ENCODE results near the gene PIAS4. TPM values are rescaled to one million over a fixed set of nuclear protein-coding genes. Genes with fewer than 3 reads are reported as not detected.

PIAS4 gene
- total RNA-seq, 4 donors from 2014 or later: 23.0 to 32.4 (median 26.3) TPM

DNA sequence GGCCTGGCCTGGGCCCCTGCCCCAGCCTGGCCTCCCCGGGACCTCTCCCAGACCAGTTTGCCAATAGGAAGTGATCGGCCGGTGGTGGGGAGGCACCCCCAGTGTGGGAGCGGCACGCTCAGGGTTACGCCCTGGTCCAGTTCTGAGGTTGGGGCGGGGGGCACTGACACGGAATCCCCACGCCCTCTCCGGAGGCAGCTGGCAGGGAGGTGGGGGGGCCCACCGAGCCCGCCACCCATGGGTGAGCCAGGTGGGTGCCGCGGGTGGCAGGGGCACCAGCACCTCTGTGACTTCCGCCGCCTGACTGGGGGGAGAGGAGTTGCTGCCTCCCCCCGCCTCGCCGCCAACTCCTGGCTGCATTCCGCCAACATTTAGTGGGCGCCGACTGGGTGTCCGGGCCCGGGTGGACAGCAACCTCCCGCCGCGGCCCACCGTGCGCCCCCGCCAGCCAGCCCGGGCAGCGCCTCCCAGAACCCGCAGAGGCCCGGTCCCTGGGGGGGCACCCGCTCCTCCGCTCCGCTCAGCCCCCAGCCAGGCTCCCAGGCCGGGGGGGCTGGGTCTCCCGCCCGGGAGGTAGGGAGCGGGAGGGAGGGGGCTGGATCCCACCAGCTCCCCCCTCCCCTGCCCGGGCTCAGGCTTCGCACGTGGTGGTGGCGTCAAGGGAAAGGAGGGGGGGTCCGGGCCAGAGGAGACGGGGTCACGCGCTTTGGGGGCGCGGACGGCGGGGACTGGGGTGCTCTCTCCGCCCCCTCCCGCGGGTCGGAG lies 57.1 kb downstream of the PIAS4 start:
- Histone ChIP-seq H3K9me3 (no peaks in the 10 kb centered on the region), H3K4me3 (peak overlapping the region; percentile 53 to 100 (median 84)), H3K27ac (peak overlapping the region; percentile 88 to 100 (median 98)), H3K4me1 (peaks cover 0 to 64% (median 53%) of the 10 kb centered on the region in 4 donors), H3K36me3 (no peaks in the 10 kb centered on the region), H3K27me3 (no peaks in the 10 kb centered on the region)
- WGBS, 2 donors: 0% methylated on average over 10 to 21 of the region's 57 CpGs
- TF ChIP-seq EP300 (IDR thresholded peaks at IDR 0.05) (peak in 1 of 2 donors; percentile 14), POLR2A (IDR thresholded peaks at IDR 0.05) (peak in 1 of 2 donors; percentile 4), CTCF (IDR thresholded peaks at IDR 0.05) (no peak)
- no peak for DNase-seq (ENCODE audit: low spot score in 2 of 2)

DNA sequence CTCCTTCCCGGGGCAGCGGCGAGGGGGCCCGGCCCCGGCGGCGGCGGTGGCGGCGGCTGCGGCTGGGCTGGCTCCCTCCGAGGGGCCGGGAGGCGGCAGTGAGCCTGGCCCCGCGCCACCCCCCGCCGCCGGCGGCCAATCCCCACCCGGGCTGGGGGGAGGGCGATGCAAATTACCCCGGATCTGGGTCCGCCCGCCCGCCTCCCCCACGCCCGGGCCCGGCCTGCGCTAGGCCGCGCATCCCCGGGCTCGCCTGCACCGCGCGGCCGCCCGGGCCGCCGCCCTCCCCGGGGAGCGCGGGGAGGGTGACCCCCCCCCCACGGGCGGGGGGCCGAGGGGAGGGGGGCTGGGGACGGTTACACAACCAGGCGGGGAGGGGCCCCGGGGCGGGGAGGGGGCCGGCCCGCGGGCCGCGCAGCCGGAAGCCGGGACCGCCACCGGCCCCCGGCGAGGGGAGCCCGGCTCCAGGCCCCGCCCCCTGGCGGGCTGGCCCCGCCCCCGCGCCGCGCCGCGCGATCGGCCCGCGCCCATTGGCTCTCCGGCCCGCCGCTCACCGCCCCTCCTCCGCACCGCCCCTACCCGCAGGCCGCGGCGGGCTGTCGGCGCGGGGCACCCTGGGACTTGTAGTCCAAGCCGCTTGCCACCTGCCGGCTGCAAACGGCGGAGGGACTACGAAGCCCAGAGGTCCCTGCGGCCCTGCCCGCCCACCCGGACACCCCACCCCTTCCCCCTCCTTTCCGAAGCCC lies 58.1 kb downstream of the PIAS4 start:
- Histone ChIP-seq H3K27ac (peak overlapping the region; percentile 88 to 100 (median 94)), H3K4me3 (peak overlapping the region; percentile 93 to 100 (median 96)), H3K9me3 (no peaks in the 10 kb centered on the region), H3K36me3 (no peaks in the 10 kb centered on the region), H3K4me1 (peaks cover 0 to 55% (median 44%) of the 10 kb centered on the region in 4 donors), H3K27me3 (no peaks in the 10 kb centered on the region)
- DNase-seq (ENCODE audit: low spot score in 2 of 2): peak; percentile 85 to 91
- TF ChIP-seq CTCF (IDR thresholded peaks at IDR 0.05) (peak in 1 of 5 experiments; percentile 40), POLR2A (IDR thresholded peaks at IDR 0.05) (no peak)
- 0 to 2% methylated on average over 9 to 27 of the region's 98 CpGs for WGBS, 2 donors

DNA sequence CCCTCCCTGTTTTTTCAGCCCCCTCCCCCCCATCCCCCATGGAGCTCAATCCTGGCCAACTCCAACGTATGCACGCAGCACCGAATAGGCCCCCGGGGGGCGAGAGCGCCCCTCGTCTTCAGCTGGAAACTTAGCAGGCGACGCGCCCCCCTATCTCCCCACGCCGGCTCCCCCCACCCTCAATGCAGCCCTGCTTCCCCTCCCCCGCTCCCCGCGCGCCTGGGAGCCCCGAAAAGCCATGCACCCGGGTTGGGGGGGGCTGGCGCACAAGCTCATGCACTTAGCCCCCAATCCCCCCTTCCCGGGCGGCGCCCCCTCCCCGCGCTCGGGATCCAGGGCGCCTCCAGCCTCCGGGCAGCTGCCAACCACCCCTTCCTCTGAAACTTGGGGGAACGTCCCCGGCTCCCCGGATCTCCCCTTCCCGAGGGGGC lies 58.7 kb downstream of the PIAS4 start:
- Histone ChIP-seq H3K27ac (peak overlapping the region; percentile 88 to 99 (median 94)), H3K4me3 (peak overlapping the region; percentile 93 to 100 (median 96)), H3K9me3 (no peaks in the 10 kb centered on the region), H3K36me3 (no peaks in the 10 kb centered on the region), H3K27me3 (no peaks in the 10 kb centered on the region), H3K4me1 (peaks cover 0 to 49% (median 38%) of the 10 kb centered on the region in 4 donors)
- 0% methylated on average over 3 of the region's 31 CpGs; no CpG with 5 or more reads in 1 of the 2 donors for WGBS, 2 donors
- TF ChIP-seq EP300 (IDR thresholded peaks at IDR 0.05) (no peak), POLR2A (IDR thresholded peaks at IDR 0.05) (no peak), CTCF (IDR thresholded peaks at IDR 0.05) (no peak)
- no peak for DNase-seq (ENCODE audit: low spot score in 2 of 2)

DNA sequence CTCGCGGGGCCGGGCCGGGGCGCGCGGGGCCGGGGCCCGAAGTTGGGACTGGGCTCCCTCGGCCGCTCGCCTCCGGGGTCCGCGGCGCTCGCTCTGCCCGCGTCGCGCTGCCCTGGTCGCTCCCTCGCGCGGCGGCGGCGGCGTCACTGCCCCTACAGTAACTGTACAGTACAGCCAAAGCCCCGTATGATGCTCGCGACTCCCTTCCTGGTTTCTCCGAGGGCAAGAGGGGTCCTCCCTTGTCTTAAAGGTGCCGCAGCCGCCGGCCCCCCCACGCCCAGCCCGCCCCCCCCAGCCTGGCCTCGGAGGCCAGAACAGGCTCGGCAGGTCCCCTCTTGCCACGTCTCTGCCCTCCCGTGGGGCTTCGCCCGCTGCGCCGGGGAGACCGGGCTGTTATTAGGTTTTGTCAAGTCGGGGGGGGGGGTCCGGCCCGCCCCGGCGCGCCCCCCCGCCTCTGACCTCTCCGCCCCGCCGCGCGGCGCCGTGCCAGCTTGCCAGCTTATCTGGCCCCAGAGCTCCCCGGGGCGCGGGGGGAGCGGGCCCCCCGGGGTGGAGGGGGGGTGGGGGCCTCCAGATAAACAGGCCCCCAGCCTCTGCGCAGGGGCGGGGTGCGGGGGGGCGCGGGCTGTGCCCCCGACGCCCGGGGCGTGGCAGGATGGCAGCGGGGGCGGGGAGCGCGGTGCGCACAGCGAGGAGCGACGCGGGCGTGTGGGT lies 59.3 kb downstream of the PIAS4 start, which contains the start of gene ZBTB7A:
ZBTB7A (minus strand) TSS at position 218 of the 714 bp plus-strand sequence. CDS start 11,667 bp downstream, outside the sequence.
- H3K4me3 ChIP-seq: peak within 1 kb of the TSS; percentile 93 to 100 (median 96)
- DNase-seq (ENCODE audit: low spot score in 2 of 2): peak; percentile 74 to 77
- H3K27me3 ChIP-seq: no peaks in the 10 kb centered on the region
- 0% methylated on average over 4 to 24 of the region's 85 CpGs for WGBS, 2 donors
- TF ChIP-seq EP300 (IDR thresholded peaks at IDR 0.05) (peak in 1 of 2 donors; percentile 43), POLR2A (IDR thresholded peaks at IDR 0.05) (no peak), CTCF (IDR thresholded peaks at IDR 0.05) (peak in 2 of 5 experiments; percentile 26 to 29)
- H3K36me3 ChIP-seq: no peaks in the 10 kb centered on the region
- no peaks in the 10 kb centered on the region for H3K9me3 ChIP-seq
- peak within 1 kb of the TSS; percentile 88 to 100 (median 94) for H3K27ac ChIP-seq
- H3K4me1 ChIP-seq: peaks cover 0 to 43% (median 31%) of the 10 kb centered on the region in 4 donors
